Hematopoietic multipotent progenitor cell treated with erythropoietin and hydrocortisone succinate and interleukin-3 and kit ligand, for 8 days (in vitro differentiated cells): ENCODE results near the gene BHLHA15.

Experiments used
- DNase-seq: peaks from one replicate; pipeline ENCODE4 v3.0.0-alpha.2; 2015

BHLHA15 gene

GRCh38 chr7:98228801-98229200 lies 17.6 kb downstream of the BHLHA15 start:
- no peak for DNase-seq

GRCh38 chr7:98229441-98229840 lies 18.2 kb downstream of the BHLHA15 start:
- no peak for DNase-seq

- DNase-seq: no peak
Measured at GRCh38 chr7:98229991-98230745, 18.9 kb downstream of the BHLHA15 start.

- DNase-seq: no peak
Measured at GRCh38 chr7:98230746-98231471, 19.7 kb downstream of the BHLHA15 start.

- DNase-seq: no peak
Measured at GRCh38 chr7:98231493-98232262, 20.4 kb downstream of the BHLHA15 start.

- no peak for DNase-seq
Measured at GRCh38 chr7:98232263-98232585, 21.0 kb downstream of the BHLHA15 start.

- DNase-seq: no peak
Measured at GRCh38 chr7:98232799-98233198, 21.6 kb downstream of the BHLHA15 start.

GRCh38 chr7:98233219-98234070 lies 22.2 kb downstream of the BHLHA15 start:
- DNase-seq: no peak

GRCh38 chr7:98234429-98235147 lies 23.3 kb downstream of the BHLHA15 start:
- DNase-seq: no peak

- DNase-seq: no peak
Measured at GRCh38 chr7:98235901-98236300, 24.7 kb downstream of the BHLHA15 start.

- no peak for DNase-seq
Measured at GRCh38 chr7:98236355-98237185, 25.3 kb downstream of the BHLHA15 start.

- DNase-seq: no peak
Measured at GRCh38 chr7:98238076-98238475, 26.8 kb downstream of the BHLHA15 start.

GRCh38 chr7:98238976-98239375 lies 27.7 kb downstream of the BHLHA15 start:
- no peak for DNase-seq

GRCh38 chr7:98240961-98241673 lies 29.9 kb downstream of the BHLHA15 start:
- peak; percentile 32 for DNase-seq

GRCh38 chr7:98241674-98242241 lies 30.5 kb downstream of the BHLHA15 start:
- DNase-seq: no peak

- no peak for DNase-seq
Measured at GRCh38 chr7:98242342-98242741, 31.1 kb downstream of the BHLHA15 start.

- no peak for DNase-seq
Measured at GRCh38 chr7:98242934-98243333, 31.7 kb downstream of the BHLHA15 start.

GRCh38 chr7:98244871-98245270 lies 33.6 kb downstream of the BHLHA15 start:
- no peak for DNase-seq

GRCh38 chr7:98248156-98248555 lies 36.9 kb downstream of the BHLHA15 start:
- no peak for DNase-seq

- DNase-seq: no peak
Measured at GRCh38 chr7:98249106-98249505, 37.9 kb downstream of the BHLHA15 start.
